Retinal pigment epithelial cell (primary cell): Measurements from ENCODE around the gene AEN.

Experiments
- DNase-seq: peaks from one replicate; pipeline ENCODE4 v3.0.0-alpha.2; 2010; ENCODE audit warnings: low read depth
- H3K4me3 ChIP-seq: 2 replicates; pipeline ENCODE4 v1.5.1; 2011; ENCODE audit warnings: mild to moderate bottlenecking, low read length, control low read depth, moderate library complexity
- TF ChIP-seq, protein P1 (sequence below): conservative IDR thresholded peaks from 2 replicates; pipeline ENCODE4 v1.5.1; 2011; ENCODE audit warnings: low read depth, low read length, control low read depth, inconsistent platforms

The AEN gene

DNA sequence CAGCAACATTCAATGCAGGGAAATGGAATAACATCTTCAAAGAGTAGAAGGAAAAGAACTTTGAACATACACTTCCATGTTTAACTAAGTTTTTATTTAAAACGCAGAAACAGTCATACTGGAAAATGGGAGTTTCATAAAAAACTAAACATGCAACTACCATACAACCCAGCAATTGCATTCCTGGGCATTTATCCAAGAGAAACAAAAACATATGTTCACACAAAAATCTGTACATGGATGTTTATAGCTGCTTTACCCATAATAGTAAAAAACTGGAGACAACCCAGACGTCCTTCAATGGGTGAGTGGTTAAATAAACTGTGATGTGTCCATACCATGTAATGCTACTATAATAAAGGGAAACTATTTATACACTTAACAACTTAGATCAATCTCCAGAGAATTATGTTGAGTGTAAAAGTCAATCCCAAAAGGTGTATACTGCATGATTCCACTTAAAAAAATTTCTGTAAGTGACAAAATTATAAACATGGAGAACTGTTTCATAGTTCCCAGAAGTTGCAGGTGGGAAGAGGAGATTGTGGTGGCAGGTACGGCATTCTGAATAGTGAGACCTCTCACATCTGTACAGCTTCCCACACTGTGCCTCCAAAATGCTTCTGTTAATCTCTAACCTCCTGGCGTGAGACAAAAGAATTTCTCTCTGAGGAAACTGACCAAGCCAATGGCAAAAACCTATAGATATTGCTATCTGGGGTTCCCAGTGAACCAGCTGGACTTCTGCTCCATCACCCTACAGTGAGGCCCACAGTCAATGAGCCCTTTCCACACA is 40.8 kb downstream of the AEN start:
- TF ChIP-seq, protein P1, sequence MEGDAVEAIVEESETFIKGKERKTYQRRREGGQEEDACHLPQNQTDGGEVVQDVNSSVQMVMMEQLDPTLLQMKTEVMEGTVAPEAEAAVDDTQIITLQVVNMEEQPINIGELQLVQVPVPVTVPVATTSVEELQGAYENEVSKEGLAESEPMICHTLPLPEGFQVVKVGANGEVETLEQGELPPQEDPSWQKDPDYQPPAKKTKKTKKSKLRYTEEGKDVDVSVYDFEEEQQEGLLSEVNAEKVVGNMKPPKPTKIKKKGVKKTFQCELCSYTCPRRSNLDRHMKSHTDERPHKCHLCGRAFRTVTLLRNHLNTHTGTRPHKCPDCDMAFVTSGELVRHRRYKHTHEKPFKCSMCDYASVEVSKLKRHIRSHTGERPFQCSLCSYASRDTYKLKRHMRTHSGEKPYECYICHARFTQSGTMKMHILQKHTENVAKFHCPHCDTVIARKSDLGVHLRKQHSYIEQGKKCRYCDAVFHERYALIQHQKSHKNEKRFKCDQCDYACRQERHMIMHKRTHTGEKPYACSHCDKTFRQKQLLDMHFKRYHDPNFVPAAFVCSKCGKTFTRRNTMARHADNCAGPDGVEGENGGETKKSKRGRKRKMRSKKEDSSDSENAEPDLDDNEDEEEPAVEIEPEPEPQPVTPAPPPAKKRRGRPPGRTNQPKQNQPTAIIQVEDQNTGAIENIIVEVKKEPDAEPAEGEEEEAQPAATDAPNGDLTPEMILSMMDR = no peak
- DNase-seq = no peak
- no peak overlapping the region for H3K4me3 ChIP-seq

DNA sequence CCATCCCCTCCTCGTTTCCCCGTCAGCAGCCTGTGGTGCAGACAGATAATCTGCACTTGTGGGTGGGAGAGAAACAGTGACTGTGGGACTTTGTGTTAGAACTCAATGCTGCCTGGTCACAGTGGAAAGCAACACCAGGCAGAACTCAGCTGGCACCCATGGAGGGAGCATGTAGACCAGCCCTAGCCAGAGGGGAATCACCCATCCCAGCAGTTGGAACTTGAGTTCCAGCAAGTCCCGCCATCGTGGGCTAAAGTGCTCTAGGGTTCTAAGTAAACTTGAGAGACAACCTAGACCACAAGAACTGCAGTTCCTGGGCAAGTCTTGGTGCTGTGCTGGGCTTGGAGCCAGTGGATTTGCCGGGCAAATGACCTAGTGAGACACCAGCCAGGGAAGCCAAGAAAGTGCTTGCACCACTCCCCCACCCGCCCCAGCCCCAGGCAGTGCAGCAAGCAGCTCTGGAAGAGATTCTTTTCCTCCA is 42.0 kb downstream of the AEN start:
- H3K4me3 ChIP-seq = no peak overlapping the region
- DNase-seq = no peak
- TF ChIP-seq, protein P1 = no peak

DNA sequence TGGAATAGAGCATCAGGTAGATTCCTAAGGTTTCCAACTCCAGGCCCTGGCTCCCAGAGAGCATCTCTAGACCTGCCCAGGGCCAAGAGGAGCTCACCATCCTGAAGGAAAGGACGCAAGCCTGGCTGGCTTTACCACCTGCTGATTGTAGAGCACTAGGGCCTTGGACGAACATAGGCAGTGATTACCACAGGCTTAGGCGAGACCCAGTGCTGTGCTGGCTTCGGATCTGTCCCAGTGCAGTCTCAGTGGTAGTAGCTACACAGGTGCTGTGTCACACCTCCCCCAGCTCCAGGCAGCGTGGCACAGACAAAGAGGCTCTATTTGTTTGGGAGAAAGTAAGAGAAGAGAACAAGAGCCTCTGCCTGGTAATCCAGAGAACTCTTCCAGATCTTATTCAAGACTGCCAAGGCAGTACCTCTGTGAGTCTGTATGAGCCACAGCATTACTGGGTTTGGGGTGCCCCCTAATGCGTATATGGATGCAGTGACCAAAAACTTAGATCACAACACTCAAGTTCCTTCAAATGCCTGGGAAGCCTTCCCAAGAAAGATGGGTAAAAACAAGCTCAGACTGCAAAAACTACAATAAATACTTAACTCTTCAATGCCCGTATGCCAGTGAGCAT is 43.1 kb downstream of the AEN start:
- TF ChIP-seq, protein P1 = peak; percentile 12
- no peak for DNase-seq

DNA sequence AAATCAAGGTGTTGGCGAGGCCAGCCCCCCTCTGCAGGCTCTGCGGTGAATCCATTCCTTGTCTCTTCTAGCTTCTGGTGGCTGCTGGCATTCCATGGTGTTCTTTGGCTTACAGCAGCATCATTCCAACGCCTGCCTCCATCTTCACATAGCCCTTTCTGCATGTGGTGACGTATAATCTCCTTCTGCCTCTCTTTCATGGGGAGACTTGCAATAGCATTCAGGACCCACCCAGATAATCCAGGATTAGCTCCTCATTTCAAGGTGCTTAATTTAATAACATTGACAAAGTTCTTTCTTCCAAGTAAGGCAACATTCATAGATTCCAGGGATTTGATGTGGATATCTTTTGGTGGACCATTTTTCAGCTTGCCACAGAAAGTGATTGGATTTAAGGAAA is 53.5 kb downstream of the AEN start:
- no peak overlapping the region for H3K4me3 ChIP-seq
- peak; percentile 68 for DNase-seq
- TF ChIP-seq, protein P1 = no peak

More for the DNA sequence above, 43.1 kb downstream of the AEN start:
- H3K4me3 ChIP-seq = no peak overlapping the region

DNA sequence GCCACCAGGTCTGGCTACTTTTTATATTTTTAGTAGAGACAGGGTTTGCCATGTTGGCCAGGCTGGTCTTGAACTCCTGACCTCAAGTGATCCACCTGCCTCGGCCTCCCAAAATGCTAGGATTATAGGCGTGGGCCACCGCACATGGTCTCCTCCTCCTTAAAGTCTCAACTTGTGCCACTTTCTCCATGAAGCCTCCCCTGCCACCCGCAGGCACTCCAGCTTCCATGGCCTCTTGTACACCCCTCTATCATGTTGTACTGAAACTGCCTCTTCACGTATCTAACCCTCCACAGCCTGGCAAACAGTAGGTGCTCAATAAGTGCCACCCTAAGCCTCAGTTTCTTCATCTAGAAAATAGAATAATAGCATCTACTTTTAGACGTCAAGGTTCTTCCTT is 57.6 kb downstream of the AEN start:
- no peak overlapping the region for H3K4me3 ChIP-seq
- DNase-seq = no peak
- TF ChIP-seq, protein P1 = no peak

DNA sequence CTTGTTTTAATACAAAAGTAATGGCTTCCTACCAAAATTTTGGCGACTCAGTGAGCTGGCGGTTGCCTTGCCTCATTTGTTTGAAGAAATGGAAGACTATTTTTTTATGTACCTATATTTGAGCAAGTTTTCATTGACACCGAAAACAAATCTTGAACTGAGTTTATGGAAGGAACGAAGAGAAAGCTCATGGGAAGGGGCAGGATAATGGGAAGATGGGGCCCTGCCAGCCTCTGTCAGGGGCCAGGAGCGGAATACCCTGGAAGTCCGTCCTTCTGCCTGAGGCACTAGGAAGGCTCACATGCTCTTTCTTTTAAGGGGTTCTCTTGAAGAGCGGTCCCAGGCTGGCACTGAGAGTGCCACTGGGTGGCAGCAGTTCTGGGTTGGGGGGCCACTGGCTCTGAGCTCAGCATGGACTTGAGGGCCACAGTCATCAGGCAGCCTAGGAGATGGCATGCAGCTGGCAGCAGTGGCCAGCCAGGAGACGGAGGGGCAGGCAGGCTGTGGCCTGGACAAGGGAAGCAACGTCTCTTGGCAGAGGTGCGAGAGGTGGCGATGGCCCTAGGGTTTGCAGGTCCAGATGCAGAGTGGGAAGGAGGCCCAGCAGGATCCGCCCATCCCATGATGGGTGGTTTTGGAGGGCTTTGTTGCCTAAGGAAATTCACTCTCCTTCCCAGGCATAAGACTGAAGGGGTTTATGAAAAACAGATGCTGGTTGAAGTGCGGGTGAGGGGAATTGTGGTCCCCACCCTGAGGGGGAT is 59.3 kb downstream of the AEN start:
- H3K4me3 ChIP-seq = no peak overlapping the region
- TF ChIP-seq, protein P1 = no peak
- DNase-seq = no peak
